NB4 (cell line): ENCODE measurements around the gene C6orf47.

Experiments
- DNase-seq: peaks from one replicate; pipeline ENCODE4 v3.0.0; 2010; ENCODE audit warnings: low read depth
- H3K4me3 ChIP-seq: one replicate; pipeline ENCODE4 v1.5.1; 2011; ENCODE audit warnings: mild to moderate bottlenecking, low read depth, low read length, moderate library complexity
- MYC ChIP-seq: IDR thresholded peaks from 2 replicates; pipeline ENCODE4 v1.6.1; 2011; ENCODE audit warnings: low read depth, low read length
- POLR2A ChIP-seq: IDR thresholded peaks from 2 replicates; pipeline ENCODE4 v1.6.1; 2011; ENCODE audit warnings: mild to moderate bottlenecking; ENCODE audit not compliant: insufficient read length; ENCODE audit errors: extremely low read depth
- TF ChIP-seq, protein P1 (sequence below): IDR thresholded peaks from one replicate; pipeline ENCODE4 v1.5.1; 2012; ENCODE audit warnings: low read depth, low read length
- TF ChIP-seq, protein P2 (sequence below): IDR thresholded peaks from 2 replicates; pipeline ENCODE4 v1.6.1; 2011; ENCODE audit warnings: low read depth, low read length

The C6orf47 gene

DNA sequence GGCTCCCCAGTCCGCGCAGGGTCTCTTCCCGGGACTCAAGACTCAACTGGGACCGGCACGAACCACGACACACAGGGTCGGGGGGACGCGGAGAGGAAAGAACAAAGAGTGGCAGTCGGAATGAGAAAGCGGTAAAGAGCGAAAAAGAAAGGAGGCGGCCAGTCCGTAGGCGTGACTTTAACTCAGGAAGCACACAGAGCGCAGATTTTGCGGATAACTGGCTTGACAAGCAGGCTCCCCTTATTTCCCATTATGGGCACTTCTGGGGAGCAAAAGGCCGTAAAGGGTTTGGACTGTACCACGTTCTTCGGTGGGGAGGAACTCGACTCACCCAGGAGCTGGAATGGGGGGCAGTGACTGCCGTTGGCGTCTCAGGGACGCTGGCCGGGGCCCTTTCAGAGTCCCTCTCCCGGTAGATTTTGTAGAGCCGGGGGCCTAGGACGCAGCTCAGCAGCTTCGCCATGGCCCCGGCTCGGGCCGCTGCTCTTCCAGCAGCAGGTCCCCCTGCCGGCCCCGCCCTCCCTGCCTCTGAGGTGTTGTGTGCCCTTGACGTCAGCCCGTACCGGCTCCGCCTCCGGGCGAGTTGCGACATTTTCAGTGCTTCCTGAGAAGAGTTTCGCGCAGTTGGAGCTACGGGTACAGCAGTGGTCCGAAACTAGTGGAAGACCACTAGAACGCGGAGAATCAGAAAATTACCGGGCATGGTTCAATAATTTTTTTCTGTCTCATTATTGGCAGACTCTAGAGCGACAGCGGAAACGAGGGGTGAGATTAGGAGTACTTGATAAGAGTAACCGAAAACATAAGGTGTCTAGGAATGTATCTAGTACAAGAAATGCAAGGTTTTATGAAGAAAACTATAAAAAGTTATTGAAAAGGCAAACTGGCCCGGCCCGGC lies 42.5 kb upstream of the C6orf47 start, which contains the start of gene ABHD16A:
Gene ABHD16A (minus strand): TSS at position 506 of the 898 bp plus-strand sequence. CDS start 43 bp downstream, at position 463.
- TF ChIP-seq POLR2A (peak; percentile 85), MYC (peak; percentile 78)
- TF ChIP-seq, protein P1, sequence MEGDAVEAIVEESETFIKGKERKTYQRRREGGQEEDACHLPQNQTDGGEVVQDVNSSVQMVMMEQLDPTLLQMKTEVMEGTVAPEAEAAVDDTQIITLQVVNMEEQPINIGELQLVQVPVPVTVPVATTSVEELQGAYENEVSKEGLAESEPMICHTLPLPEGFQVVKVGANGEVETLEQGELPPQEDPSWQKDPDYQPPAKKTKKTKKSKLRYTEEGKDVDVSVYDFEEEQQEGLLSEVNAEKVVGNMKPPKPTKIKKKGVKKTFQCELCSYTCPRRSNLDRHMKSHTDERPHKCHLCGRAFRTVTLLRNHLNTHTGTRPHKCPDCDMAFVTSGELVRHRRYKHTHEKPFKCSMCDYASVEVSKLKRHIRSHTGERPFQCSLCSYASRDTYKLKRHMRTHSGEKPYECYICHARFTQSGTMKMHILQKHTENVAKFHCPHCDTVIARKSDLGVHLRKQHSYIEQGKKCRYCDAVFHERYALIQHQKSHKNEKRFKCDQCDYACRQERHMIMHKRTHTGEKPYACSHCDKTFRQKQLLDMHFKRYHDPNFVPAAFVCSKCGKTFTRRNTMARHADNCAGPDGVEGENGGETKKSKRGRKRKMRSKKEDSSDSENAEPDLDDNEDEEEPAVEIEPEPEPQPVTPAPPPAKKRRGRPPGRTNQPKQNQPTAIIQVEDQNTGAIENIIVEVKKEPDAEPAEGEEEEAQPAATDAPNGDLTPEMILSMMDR = no peak
- TF ChIP-seq, protein P2, sequence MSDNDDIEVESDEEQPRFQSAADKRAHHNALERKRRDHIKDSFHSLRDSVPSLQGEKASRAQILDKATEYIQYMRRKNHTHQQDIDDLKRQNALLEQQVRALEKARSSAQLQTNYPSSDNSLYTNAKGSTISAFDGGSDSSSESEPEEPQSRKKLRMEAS = peak; percentile 35
- peak within 1 kb of the TSS; percentile 97 for H3K4me3 ChIP-seq
- DNase-seq = peak; percentile 100

- peak overlapping the region; percentile 97 for H3K4me3 ChIP-seq
- TF ChIP-seq, protein P1 = no peak
- no peak for TF ChIP-seq POLR2A
- TF ChIP-seq, protein P2 = no peak
- no peak for TF ChIP-seq MYC
- no peak for DNase-seq
Measured at GRCh38 chr6:31702405-31702818, 41.8 kb upstream of the C6orf47 start.

GRCh38 chr6:31701666-31702404 lies 41.3 kb upstream of the C6orf47 start:
- DNase-seq = no peak
- peak overlapping the region; percentile 97 for H3K4me3 ChIP-seq
- TF ChIP-seq MYC (no peak), POLR2A (no peak)
- TF ChIP-seq, protein P2 = no peak
- TF ChIP-seq, protein P1 = no peak

DNA sequence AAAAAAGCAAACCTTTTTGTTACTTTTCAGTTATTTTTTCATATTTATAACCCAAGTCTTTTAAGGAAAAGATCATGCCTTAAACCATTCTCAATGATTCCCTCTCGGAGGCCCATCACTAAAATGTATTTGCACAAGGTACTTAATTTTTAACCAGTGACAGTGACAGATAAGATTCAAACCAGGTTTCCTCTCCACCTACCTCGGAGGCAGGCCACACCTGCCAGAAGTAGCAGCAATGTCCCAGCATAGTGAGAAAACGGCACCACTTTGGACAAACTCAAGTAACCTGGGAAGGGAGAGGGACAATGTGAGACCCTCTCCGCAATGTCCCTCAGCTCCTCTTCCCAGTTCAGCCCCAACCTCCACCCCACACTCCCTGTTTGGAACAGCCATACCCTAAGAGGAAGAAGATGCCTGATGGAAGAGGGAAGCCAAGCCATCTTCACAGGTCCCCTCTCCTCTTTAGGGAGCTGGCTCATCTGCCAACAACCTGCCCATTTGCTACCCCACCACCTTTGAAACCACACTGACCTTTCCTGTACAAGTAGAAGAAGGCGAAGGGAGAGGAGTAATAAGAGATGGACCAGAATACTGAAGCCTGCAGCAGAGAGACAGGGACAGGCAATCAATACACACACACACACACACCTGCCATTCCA lies 40.3 kb upstream of the C6orf47 start:
- no peak for TF ChIP-seq POLR2A
- TF ChIP-seq, protein P2 = no peak
- TF ChIP-seq, protein P1 = no peak
- no peak for TF ChIP-seq MYC
- no peak for DNase-seq
- peak overlapping the region; percentile 97 for H3K4me3 ChIP-seq

GRCh38 chr6:31697555-31697954 lies 37.0 kb upstream of the C6orf47 start:
- TF ChIP-seq, protein P1 = no peak
- TF ChIP-seq POLR2A (no peak), MYC (no peak)
- TF ChIP-seq, protein P2 = no peak
- no peak overlapping the region for H3K4me3 ChIP-seq
- DNase-seq = no peak
